Astrocyte of the hippocampus (primary cell): ENCODE results near the gene OGFRL1.
A peak's percentile ranks its signal among the peaks of the same experiment; 100 is the strongest.

Experiments
- DNase-seq: peaks from one replicate; pipeline ENCODE4 v3.0.0; 2011; ENCODE audit warnings: low read depth, low spot score

OGFRL1 gene

DNA sequence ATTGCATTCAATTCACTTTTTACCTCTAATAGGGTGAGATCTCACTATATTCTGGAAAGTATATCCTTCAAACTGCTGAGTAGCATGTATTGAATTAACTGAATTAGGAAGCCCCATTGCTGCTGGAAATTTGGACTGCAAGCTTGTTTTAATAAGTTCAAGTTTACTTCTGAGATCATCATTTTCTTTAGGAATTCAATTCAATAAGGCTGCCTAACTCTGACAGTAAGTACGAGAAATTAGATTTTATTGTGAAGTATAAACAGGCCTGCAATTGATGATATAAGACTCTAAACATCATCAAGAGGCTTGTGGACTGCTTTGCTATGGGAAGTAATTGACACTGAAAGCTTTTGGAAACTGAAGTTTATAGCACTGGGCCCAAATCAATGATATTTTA is 44.4 kb downstream of the OGFRL1 start:
- no peak for DNase-seq

DNA sequence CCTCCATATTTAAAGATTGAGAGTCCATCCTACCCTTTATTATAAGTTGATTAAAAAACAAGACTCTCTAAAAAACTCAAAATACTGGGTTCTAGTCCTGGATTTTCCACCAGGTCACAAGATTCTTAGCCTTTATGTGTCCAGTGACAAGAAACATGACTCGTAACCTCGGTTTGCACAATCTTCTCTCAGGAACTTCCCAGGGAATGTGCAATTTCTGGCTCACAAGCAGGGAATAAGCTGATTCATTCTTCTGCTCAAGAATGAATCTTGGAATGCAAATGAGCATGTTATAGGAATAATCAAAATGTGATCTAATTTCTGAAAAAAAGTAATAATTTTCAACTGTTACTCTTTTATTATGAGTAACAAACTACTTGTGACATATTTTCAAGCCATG is 45.1 kb downstream of the OGFRL1 start:
- DNase-seq = peak; percentile 85

DNA sequence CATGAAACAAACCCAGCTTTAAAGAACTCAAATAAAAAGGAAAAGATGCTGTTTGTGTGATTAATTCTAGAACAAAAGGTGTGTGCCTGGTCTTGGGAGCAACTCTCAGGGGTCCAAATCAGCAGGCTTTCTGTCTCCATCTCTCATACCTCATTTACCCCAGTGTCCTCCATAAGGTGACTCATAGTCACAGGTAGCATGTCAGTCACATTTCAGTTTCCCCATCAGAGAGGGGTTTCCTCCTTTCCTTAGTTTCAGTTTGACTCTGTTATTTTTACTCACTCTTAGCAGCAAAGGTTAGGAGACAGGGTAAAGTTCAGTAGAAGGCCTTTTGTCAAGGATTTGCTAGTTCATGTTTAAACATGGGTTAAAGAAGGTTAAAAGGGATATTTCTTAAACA is 46.2 kb downstream of the OGFRL1 start:
- no peak for DNase-seq

DNA sequence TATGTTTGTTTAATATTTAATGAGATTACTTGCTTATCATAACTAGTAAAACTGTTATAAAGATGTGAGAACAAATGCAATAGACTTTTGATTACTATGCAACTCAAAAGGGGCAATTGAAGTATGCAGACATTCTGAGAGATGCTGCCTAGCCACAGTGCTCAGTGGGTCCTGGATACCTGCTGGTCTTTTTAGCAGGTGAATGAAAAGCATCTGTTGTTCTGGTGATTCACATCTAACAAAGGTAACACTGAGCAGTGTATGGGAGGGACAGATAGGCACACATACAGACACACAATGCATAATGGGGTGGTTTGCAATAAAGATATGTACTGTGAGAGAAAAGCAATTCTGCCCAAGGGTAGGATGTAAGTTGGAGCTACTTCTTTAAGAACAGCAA is 46.9 kb downstream of the OGFRL1 start:
- no peak for DNase-seq

DNA sequence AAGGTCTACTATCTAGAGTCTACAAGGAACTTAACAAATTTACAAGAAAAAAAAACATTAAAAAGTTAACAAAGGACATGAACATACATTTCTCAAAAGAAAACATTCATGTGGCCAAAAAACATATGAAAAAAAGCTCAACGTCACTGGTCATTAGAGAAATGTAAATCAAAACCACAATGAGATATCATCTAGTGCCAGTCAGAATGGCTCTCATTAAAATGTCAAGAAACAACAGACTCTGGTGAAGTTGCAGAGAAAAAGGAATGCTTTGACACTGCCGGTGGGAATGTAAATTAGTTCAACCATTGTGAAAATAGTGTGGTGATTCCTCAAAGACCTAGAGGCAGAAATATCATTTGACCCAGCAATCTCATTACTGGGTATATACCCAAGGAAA is 48.3 kb downstream of the OGFRL1 start:
- DNase-seq = peak; percentile 79

DNA sequence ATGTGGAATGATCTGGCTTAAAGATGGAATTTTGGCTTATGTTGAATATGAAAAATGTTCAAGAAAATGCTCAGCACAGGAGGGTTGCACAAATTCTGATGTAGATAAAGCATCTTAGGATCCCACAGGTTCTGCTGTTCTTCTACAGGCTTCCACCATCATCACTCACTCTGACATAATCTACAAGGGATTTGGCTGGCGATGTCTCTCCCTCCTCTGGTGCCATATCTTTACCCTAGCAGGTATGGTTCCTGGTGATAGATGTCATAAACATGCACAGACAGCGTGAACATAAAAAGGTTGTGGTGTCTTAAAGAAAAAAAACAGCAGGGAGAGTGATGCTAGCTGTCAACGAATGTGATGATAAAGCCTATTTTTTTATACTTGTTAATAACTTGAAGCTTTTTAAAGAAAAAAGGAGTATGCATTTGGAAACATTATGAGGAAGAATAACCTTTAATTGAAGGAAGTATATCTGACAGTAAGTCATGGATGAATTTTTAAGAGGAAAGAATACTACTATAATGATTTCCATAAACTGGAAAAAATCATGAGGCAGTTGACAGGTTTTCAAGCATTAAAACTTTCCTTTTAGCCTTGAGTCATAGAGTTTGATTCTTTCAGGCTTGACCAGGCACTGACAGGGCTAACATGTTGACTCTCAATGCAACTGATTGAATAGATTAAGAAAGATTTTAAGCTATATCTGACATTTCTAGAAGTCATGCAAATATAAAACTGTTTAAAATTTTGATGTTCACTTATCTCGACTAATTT is 50.1 kb downstream of the OGFRL1 start:
- DNase-seq = no peak

DNA sequence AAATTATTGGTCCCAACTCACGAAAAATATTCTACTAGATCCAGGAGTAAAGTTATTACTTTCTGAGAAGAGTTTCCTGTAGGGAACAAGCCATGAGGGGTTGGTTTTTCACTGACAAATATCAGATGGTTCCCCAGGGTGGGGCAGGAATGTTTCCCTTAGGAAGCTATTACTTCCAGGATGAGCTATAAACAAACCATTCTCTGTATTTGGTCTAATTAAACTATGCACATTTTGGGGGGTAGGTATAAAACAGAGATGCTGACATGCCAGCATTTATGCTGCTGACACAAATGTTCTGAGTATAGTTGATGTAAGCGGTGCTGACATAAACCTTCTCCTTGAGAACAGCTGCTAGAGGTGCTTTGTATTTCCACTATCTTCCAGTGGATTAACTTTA is 54.2 kb downstream of the OGFRL1 start:
- no peak for DNase-seq

DNA sequence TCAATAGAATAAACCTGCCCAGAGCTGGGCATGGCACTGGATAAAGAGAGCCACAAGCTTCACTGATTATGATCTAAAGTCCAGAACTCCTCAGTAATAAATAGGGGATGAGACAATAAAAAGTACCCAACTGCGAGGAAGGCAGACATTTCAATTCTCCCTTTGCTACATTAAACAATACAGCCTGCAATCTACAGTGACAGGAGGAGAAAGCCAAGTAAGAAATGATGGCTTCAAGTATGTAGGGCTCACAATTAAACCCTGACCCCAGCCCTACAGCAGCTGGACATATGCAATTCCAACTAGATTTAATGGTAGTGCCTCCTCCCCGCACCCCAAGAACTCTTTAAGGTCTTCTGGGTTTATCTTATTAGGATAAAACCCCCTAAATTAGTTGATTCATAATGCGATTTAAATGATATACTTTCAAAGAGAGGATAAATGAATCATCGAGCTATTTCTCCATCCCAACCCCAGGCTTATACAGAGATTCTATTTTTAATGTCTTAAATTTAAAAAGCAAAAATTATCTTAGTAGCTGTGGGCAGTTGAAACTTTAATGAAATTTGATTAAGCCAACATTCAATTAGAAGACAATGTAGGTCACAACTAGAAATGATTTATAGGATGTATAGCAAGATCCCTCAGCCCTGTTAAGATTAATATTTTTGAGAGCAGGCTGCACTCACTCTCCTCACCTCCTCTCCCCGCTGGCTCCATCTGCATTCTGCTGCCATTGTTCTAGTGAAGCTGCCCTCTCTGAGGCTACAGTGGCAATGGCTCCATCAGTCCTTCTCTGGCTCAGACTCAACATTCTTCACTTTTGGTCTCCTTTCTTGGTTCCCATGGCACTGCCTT is 57.1 kb downstream of the OGFRL1 start:
- DNase-seq = no peak

DNA sequence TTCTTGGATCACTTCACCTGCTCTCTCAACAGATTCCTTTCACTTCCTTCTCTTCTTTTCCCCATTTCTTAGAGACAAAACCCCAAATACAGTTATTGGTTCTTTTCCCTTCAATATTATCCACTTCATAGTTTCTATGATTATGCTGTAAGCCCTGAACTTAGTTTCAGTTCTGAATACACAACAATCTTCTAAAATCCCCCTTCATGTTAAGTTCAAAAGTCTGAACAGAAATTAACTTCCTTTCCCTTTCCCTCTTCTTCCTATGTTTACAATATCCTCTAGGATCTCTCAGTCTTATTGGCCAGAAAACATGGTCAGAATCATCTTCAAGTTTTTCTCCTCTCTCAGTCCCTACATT is 57.7 kb downstream of the OGFRL1 start:
- no peak for DNase-seq

DNA sequence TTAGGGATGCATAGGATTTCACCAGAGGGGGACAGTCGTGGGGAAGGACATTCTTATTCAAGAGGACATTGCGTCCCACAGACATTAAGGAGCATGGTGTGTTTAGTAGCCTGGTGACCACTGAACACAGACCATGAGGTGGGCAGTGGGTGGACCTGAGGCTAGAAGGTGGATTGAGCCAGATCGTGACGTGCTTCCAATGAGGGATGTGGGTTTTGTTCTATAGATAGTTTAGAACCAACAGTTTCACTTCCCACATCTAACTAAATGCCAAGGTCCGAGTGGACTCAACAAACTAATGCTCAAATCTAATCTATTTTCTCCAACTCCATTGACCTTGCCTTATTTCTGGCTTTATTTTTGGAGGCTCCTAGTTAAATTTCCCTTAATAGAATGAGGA is 58.5 kb downstream of the OGFRL1 start:
- DNase-seq = no peak

DNA sequence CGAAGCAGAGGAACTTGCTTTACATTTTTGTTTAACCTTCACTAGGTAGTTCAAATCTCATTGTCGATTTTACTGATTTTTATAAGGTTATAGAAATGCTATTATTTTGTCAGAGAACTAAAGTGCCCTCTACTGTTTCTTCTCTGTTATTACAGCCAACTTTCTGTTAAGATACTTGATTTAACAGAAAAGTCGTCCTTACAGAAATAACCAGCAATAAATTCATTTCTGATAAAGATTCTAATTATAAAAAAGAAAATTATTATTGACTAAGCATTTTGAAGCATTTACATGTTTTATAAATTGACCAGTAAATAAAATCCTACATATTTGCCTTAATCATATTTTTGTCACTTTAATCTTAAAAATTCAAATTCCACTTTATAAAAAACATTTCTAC is 60.8 kb downstream of the OGFRL1 start:
- DNase-seq = peak; percentile 55

DNA sequence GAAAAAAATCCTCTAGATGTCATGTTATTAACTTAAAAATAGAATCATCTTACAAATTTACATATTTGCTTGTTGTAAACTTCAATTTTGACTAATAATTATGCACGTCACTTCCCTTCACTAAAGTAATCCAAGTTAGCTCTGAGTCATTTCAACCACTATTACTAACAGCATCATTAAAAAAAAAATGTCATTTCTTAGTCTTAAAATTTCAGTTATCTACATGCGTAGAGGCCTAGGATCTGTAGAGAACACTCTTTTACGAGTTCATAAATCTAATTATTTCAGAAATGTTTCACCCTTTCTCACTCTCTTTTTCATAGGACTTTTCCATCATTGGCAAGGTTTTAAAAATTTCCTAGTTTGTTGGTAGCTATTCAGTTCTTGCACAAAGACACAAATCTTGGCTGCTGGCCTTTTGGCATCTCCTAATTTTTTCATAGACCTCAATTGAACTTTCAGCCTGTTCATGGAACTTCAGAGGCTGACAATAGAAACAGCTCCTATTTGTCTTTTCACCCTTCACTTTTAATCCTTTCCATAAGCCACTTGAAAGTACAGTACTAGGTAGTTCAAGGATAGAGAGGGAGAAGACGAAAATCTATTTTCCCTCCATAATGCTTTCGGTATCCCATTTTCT is 61.5 kb downstream of the OGFRL1 start:
- peak; percentile 68 for DNase-seq

DNA sequence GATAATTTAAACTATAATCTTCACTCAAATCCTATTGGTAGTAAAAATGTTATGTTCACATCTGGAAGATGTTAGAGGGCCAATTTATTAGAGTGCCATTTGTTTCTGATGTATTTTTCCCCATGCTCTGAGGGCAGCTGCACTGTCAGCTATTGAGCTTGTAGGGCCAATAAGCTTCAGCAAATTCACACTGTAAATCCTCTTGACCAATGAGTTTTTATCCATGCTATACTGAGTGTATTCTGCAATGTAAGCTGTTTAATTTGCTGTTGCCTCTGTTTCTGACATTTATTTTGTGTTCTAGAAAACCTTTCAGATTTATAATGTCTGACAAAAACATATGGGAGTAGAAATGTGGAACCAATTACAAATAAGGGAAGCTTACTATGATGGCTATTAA is 62.6 kb downstream of the OGFRL1 start:
- no peak for DNase-seq
